ENCODE data around the gene UTP14A.
A peak's percentile ranks its signal among the peaks of the same experiment; 100 is the strongest.

DNA sequence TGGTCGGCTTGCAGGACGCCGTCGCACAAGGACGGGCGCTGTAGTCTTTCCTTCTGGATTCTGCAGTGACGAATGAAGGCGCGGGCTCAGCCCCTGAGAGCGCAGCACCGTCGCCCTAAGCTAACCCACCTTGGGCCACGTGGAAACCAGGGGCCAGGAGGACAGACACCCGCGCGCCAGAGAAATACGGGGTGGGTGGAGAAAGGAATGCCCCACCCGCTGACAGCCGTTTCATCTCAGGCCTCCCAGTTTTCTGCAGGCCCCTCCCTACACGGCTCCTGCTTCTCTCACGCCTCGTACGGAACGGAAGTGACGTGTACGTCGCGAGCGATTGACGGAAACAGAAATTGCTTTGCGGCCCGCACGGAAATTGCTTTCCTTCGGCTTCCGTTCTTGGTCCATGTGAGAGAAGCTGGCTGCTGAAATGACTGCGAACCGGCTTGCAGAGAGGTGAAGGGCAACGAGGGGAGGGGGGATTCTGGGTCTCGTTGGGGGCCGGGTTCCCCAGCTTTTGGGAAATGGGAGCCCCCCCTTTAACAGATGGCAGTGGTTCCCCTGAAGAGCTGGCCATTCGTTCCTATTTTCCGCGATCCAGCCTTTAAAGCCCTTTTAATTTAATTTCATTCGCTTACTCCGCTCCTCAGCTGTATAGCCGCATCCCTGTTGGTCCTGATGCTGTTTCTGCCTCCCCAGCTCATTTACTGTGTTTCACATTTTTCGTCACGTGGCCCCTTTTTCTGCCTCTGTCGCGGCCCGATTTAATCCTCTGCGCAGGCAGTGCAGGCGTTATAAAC, at the start of gene UTP14A:
- TF ChIP-seq CTCF (IDR thresholded peaks at IDR 0.05 in 8 of 11, conservative IDR thresholded peaks at IDR 0.05 in 3 of 11): peak in 1 of 11 experiments; percentile 10
- peak; percentile 76 to 89 (median 84) for TF ChIP-seq POLR2AphosphoS5 (IDR thresholded peaks at IDR 0.05)
- no peak for TF ChIP-seq POLR2A (IDR thresholded peaks at IDR 0.05)
